Measurements from ENCODE around the gene RPP25.

Gene RPP25

GRCh38 chr15:74956648-74957475 is at the start of gene RPP25:
Gene RPP25 (minus strand): TSS chr15:74956772. CDS start chr15:74956583, 189 bp downstream.
- DNase-seq = peak; percentile 78

- no peak for DNase-seq
These were observed 45.8 kb upstream of the RPP25 start for GRCh38 chr15:75002398-75002797.

- DNase-seq = no peak
These were observed 44.7 kb upstream of the RPP25 start for GRCh38 chr15:75001310-75001709.

- no peak for DNase-seq
These were observed 41.0 kb upstream of the RPP25 start for GRCh38 chr15:74997543-74997942.

GRCh38 chr15:74997141-74997540 is 40.6 kb upstream of the RPP25 start:
- no peak for DNase-seq

GRCh38 chr15:74995779-74996765 is 39.5 kb upstream of the RPP25 start:
- peak; percentile 77 for DNase-seq

- DNase-seq = peak; percentile 98
These were observed 38.7 kb upstream of the RPP25 start, which contains the start of gene SCAMP5 for GRCh38 chr15:74995182-74995778. Gene SCAMP5 (plus strand): TSS chr15:74995563. CDS start chr15:75011840, 16,277 bp downstream.

GRCh38 chr15:74994685-74995084 is 38.1 kb upstream of the RPP25 start:
- no peak for DNase-seq

GRCh38 chr15:74994236-74994635 is 37.7 kb upstream of the RPP25 start:
- no peak for DNase-seq

- DNase-seq = no peak
These were observed 36.0 kb upstream of the RPP25 start for GRCh38 chr15:74992619-74993018.

- DNase-seq = no peak
These were observed 33.0 kb upstream of the RPP25 start for GRCh38 chr15:74989527-74989926.

GRCh38 chr15:74988007-74988800 is 31.6 kb upstream of the RPP25 start:
- no peak for DNase-seq

GRCh38 chr15:74983725-74984231 is 27.2 kb upstream of the RPP25 start:
- no peak for DNase-seq

- DNase-seq = no peak
These were observed 25.6 kb upstream of the RPP25 start for GRCh38 chr15:74982183-74982582.

- DNase-seq = no peak
These were observed 21.9 kb upstream of the RPP25 start for GRCh38 chr15:74978503-74978902.

GRCh38 chr15:74978077-74978476 is 21.5 kb upstream of the RPP25 start:
- no peak for DNase-seq

- DNase-seq = no peak
These were observed 21.0 kb upstream of the RPP25 start for GRCh38 chr15:74977599-74977998.

- DNase-seq = no peak
These were observed 19.6 kb upstream of the RPP25 start for GRCh38 chr15:74976159-74976558.

GRCh38 chr15:74967670-74968069 is 11.1 kb upstream of the RPP25 start:
- DNase-seq = no peak

GRCh38 chr15:74964794-74965193 is 8.2 kb upstream of the RPP25 start:
- DNase-seq = peak; percentile 33

GRCh38 chr15:74963213-74963612 is 6.6 kb upstream of the RPP25 start:
- no peak for DNase-seq

GRCh38 chr15:74962671-74963070 is 6.1 kb upstream of the RPP25 start:
- no peak for DNase-seq
